ENCODE data around the gene FA2H.
"Not testable (repeated sequence)": the region's sequence is repeated elsewhere in the genome, so short reads cannot be mapped to it uniquely, and the experiment has no call there.

Gene FA2H

GRCh38 chr16:74668877-74669276, 105.7 kb downstream of the FA2H start:
- DNase-seq: not testable (repeated sequence)

GRCh38 chr16:74667255-74667700, 107.3 kb downstream of the FA2H start:
- DNase-seq: no peak

- peak; percentile 98 for DNase-seq
Measured at GRCh38 chr16:74666425-74667254, 108.0 kb downstream of the FA2H start, which contains the start of gene RFWD3. Gene RFWD3 (minus strand): TSS chr16:74666877. CDS start chr16:74661449, 5,428 bp downstream.

GRCh38 chr16:74666010-74666421, 108.6 kb downstream of the FA2H start:
- no peak for DNase-seq

Data from CD4-positive, alpha-beta T cell treated with Interferon gamma for 1 hour (primary cell).